ENCODE measurements around the gene SULT6B1. TPM values are rescaled to one million over a fixed set of nuclear protein-coding genes. Genes with fewer than 3 reads are reported as not detected.

Gene SULT6B1
- total and polyA plus RNA-seq, 2 of the 4 experiments (the other 2 are of a cell fraction) = not detected

DNA sequence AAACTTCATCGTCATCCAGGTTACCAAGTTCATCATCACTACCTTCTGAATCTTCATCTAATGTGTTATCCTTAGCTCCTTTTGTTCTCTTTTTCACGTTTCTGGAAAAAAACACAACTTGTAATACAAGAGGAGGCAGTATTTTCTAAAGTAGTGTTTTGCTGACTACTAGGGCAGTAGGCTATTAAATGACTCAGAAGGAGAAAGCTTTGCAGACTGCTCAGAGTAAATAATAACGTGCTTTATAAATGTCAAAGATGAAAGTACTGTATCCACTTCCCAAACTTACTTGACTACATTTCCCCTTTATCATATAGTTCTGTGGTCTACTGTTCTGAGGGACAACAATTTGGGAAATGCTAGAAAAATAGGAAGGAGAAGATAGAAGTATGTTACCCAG is 23.5 kb upstream of the SULT6B1 start:
- Histone ChIP-seq H3K27me3 (ENCODE audit: control insufficient read depth, insufficient read depth, low read length) (no peaks in the 10 kb centered on the region), H3K9me3 (ENCODE audit: control insufficient read depth, insufficient read depth, low read length) (no peaks in the 10 kb centered on the region; the same call in 1 of the 2 replicates), H2BK15ac (ENCODE audit: low read depth, low read length) (no peak overlapping the region), H2AK5ac (ENCODE audit: low read depth, low read length) (no peak overlapping the region), H3K27ac (ENCODE audit: insufficient read depth, low read length) (no peak overlapping the region), H3K18ac (ENCODE audit: low read depth, low read length) (no peak overlapping the region), H3K56ac (ENCODE audit: extremely low read depth, insufficient read depth, low read length) (no peak overlapping the region), H2BK120ac (ENCODE audit: low read depth, low read length) (no peak overlapping the region), H2AFZ (replicated peaks; ENCODE audit: low read length, poor library complexity) (no peak overlapping the region), H4K20me1 (ENCODE audit: insufficient read depth, low read length) (no peaks in the 10 kb centered on the region), H4K5ac (ENCODE audit: low read depth, low read length) (no peak overlapping the region), H3K4me2 (ENCODE audit: low read depth, low read length) (no peak overlapping the region), H3K9me1 (ENCODE audit: insufficient read depth, low read length) (no peaks in the 10 kb centered on the region), H3K79me1 (ENCODE audit: low read depth in 1 of 2, low read length in 2 of 2) (peaks cover under 1 to 16% of the 10 kb centered on the region in 2 experiments; a peak in 3 of 4 replicates), H3K23ac (ENCODE audit: low read depth, low read length) (no peak overlapping the region), H2BK20ac (ENCODE audit: low read depth, low read length) (no peak overlapping the region), H3K14ac (replicated peaks; ENCODE audit: low read depth, low read length) (no peak overlapping the region), H3K36me3 (ENCODE audit: control insufficient read depth, insufficient read depth, low read length) (peaks cover 32% of the 10 kb centered on the region), H2AK9ac (replicated peaks; ENCODE audit: low read depth, low read length, poor library complexity) (no peak overlapping the region), H3K4me1 (ENCODE audit: control insufficient read depth, insufficient read depth, low read length) (no peaks in the 10 kb centered on the region), H3K4ac (ENCODE audit: low read depth, low read length) (no peak overlapping the region), H2BK5ac (ENCODE audit: low read depth, low read length, poor library complexity, severe bottlenecking) (no peak overlapping the region), H4K8ac (ENCODE audit: low read depth in 2 of 2, low read length in 2 of 2) (no peak overlapping the region), H3K4me3 (ENCODE audit: insufficient read depth, low read depth, low read length) (no peak overlapping the region), H4K91ac (ENCODE audit: insufficient read depth, low read depth, low read length) (no peak overlapping the region), H3K9ac (ENCODE audit: low read depth, low read length) (no peak overlapping the region)
- in situ Hi-C loops (cut with MboI; ENCODE audit: low sequenced_read_pairs) (no loop called here), dilution Hi-C loops (cut with HindIII; ENCODE audit: low sequenced_read_pairs, unreplicated experiment) (no loop called here), intact Hi-C loops (cut with micrococcal nuclease) (loop anchor here (5.0 kb wide), 1 partner anchor 55 kb away; the partner anchor contains the start of gene EIF2AK2)
- ATAC-seq (ENCODE audit: low read depth) = peak; percentile 51; the same call in 1 of the 2 replicates
- no CpG with 5 or more reads among the region's 3 CpGs for WGBS, 2 experiments (ENCODE audit: extremely low coverage in 2 of 2, insufficient read length in 1 of 2)
- no TSS peak for BruUV-seq (replicated peaks)
- DNase-seq = peak; percentile 25
- POLR2A ChIA-PET (ENCODE audit: unreplicated experiment) = no interaction called here
- no peak for TF ChIP-seq POLR2A (IDR thresholded peaks at IDR 0.05; ENCODE audit: low read depth, low read length)
- TF ChIP-seq RCOR1 (IDR thresholded peaks at IDR 0.05; ENCODE audit: insufficient replicate concordance, low read length) = no peak
- no peak for TF ChIP-seq MAZ (IDR thresholded peaks at IDR 0.05; ENCODE audit: borderline replicate concordance, low read depth, low read length)
- TF ChIP-seq CEBPB (IDR thresholded peaks at IDR 0.05; ENCODE audit: low read depth, low read length) = no peak
- no peak; the same call in 1 of the 2 replicates for TF ChIP-seq MAFK (IDR thresholded peaks at IDR 0.05; ENCODE audit: low read depth, low read length)
- TF ChIP-seq RFX5 (IDR thresholded peaks at IDR 0.05; ENCODE audit: low read depth, low read length) = no peak
- CTCF ChIA-PET = no interaction called here

Measured in IMR-90 (cell line).